ENCODE results near the gene THADA.

The THADA gene

DNA sequence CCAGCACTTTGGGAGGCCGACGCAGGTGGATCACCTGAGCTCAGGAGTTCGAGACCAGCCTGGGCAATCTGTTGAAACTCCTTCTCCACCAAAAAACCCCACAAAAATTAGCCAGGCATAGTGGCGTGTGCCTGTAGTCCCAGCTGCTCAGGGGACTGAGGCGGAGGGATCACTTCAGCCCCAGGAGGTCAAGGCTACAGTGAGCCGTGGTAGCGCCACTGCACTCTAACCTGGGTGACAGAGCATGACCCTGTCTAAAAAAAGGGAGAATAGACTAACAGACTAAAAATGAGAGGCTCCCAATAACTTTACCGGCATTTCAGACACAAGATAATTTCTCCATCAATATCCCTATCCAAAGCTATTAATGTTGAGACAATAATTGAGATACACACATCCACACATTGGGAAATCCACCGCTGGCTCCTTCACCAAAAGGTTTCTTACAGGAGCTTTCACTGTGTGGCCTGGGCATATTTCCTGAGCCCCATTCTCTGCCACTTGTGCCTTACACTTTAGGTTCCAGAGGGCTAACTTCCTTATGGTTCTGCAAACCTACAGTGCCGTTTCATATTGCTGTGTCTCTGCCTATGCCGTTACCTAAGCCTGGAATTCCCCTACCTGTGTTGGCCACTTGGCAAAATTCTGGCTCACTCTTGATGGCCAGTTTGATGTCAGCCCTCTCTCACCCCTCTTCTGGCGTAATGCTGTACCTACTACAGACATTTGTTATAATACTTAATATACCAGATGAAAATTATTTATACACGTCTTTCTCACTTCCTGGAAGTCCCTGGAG lies 253.7 kb downstream of the THADA start:
- DNase-seq, result no peak

GRCh38 chr2:43340945-43341356 lies 254.9 kb downstream of the THADA start:
- no peak for DNase-seq

DNA sequence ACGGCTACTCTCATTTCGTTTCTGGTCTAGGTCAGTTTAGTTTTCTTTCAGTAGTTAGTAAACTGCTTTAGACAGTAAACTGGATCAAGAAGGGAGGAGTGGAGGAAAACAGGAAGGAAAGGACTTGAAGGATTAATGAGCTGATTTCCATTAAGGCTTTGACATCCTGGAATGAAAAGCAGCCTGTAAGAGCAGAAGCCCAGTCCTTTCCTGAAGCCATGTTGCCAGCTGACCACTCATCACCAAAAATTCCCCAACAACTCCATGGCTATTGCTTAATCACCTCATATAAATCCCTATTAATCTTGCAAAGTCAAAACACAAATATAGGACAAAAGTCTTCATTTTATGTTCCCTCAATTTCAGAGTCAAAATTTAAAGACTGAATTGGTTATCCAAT lies 255.8 kb downstream of the THADA start:
- DNase-seq, result no peak

DNA sequence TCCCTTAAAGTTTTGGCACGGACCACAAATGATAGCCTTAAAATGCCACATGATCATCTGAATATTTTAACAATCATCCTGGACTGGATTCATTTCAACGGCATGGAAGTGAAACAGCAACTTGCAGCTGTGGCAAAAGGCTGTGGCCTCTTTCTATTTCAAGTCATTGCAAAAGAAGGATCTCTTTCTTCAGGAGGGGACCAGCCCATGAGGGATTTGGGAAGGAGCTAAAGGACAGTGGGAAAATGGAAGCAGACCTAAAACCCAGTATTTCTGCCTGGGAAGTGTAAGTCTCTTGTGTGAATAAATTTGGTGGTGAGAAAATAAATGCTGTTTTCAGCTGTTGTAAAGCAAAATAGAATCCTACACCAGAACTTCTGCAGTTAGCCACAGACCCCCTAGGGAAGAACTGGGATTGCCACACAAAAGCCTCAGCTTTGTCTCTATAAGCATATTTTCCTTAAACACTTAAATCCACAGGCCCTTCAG lies 262.1 kb downstream of the THADA start:
- no peak for DNase-seq

- no peak for DNase-seq
Observed at GRCh38 chr2:43333101-43333655, 262.7 kb downstream of the THADA start.

DNA sequence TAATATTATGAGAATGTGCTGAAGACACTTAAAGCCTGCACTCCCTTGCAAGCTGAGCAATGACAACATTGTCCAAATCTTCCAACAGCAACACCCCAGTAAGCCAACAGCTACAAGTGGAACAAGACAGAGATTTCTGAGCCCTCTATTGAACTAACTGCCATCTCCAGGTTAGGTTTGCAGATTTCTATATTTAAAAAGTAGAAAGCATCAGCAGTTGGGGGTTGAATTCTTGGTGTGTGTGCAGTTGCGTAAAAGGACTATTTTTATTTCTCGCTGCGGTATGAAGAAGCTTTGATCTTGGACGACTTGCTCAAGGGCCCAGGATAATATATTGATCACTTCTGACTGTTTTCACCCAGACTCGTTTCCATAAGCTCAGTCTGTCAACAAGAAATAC lies 263.2 kb downstream of the THADA start:
- no peak for DNase-seq

DNA sequence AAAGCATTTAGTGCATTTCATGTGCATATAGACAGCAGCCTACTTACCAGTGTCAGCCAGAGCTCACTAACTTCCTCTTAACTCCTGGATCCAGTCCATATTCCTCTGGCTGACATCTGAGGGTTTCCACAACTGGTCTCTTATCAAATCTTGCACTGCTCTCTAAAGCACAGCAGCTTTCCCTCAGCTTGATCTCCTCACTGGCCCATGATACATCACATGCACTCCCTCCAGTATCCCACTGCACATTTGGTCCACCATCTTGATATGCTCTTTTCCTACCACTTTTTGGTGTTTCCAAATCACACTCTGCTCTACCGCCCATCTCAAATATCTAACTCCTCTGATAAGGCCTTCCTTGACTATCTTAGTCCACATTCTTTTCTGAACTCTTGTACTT lies 264.4 kb downstream of the THADA start:
- peak; percentile 89 for DNase-seq

GRCh38 chr2:43329637-43330036 lies 266.2 kb downstream of the THADA start:
- DNase-seq, result no peak

DNA sequence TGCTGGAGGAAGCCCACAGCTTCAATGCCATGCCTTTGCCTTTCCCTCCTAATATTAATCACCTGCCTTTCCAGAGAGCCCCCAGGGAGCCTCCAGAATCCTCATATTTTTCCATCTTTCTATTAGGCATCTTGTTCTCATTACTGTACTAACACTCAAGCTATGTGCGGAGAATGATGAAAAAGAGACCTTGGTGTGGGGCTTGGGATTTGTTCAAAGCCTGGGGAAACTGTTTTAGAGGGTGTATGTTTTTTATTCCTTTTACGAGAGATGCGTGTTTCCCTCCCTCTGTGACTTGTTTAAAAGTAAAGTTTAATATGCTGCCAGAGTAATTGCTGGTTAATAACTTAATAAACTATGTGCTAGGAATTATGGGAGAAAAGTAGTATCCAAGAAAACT lies 267.0 kb downstream of the THADA start:
- DNase-seq, result no peak

GRCh38 chr2:43328133-43328532 lies 267.7 kb downstream of the THADA start:
- DNase-seq, result no peak

DNA sequence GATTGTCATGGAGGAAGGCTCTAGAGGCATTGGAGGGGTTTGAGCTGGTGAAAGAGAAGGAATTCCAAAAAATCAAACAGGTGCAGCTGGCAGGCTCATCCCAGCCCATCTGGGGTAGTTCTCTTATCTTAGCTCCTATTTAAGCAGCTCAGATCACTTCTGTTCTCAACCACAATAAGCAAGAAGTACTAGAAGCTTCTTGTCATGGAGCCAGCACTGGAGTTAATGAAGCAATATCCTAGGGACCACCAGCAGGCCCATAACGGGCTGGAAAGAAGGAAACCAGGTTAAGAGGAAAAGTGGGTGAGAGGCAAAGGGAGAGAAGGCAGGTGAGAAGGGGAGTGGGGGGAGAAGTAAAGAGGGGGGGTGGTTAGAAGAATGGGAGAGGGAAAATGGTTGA lies 268.7 kb downstream of the THADA start:
- DNase-seq, result no peak

DNA sequence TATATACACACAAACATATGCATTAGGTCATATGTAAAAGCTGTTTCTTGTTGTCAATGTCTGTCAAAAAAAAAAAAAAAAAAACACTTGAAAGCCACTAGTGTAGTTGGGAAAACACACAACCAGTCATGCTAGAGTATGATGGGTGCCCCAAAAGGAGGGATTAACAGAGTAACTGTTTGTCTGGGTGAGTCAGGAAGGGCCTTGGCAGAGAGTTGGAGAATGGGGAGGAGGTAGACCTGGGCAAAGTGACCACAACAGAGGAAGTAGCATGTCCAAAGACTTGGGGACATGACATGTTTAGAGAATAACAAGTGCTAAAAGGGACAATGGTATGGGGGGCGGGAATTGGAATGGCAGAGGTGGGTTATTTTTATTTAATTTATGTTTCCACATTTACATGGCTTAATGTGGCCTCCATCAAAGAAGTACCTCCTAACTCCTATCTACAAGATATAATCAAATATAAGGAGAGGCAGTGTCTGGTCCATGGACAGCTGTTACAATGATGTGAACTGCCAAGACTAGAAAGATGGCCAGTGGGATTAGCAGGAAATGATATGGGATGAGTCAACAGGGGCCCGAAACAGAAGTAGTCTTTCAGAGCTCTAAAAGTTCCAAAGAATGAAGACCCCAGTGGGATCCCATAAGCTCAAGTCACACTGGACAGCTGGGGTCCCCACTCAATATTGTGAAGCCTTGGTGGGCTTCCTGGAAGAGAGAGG lies 269.6 kb downstream of the THADA start:
- DNase-seq, result no peak

DNA sequence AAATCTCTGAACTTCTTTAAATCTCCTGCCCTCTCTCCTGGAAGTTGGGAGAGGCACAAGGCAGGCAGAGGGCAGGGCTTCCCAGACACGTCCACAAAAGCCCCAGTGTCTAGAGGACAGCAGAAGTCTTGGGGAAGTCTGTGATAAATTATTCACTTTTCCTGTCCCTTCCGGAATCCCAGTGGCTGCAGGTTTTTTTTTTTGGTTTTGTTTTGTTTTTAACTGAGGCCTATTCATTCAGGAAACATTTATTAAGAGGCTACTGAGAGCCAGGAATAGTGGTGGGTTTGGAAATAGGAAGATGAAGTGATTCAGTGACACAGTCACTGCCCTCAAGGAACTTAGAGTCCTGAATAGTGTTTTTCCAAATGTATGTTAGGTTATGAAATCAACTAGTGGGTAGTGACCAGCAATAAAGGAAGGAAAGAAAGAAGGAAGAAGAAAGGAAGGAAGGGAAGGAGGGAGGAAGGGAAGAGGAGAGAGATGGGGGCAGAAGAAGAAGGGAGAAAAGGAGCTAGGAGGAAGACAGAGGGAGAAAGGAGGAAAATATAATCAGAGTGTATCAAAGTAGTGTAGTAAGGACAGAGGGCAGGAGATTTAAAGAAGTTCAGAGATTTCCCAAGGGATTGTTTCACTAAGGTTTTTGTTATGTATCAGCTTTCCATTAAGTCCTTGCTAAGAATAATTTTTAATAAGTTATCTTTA lies 270.6 kb downstream of the THADA start:
- DNase-seq, result no peak

GRCh38 chr2:43324259-43325106 lies 271.4 kb downstream of the THADA start:
- DNase-seq, result no peak

- no peak for DNase-seq
Observed at GRCh38 chr2:43323857-43324256, 272.0 kb downstream of the THADA start.

DNA sequence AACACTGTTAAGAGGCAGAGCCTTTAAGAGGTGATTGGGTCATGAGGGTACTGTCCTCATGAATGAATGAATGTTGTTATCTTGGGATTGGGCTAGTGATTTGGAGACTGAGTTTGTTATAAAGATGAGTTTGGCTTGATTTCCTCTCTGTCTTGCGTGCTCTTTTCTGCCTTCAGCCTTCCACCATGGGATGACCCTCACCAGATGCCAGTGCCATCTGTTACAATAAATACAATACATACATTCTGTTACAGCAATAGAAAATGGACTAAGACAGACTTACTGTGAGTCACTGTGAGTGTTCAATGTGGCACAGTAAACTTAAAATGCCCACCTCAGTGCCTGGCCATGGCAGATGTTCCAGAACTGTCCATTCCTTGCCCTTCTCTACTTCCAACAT lies 274.4 kb downstream of the THADA start:
- no peak for DNase-seq

DNA sequence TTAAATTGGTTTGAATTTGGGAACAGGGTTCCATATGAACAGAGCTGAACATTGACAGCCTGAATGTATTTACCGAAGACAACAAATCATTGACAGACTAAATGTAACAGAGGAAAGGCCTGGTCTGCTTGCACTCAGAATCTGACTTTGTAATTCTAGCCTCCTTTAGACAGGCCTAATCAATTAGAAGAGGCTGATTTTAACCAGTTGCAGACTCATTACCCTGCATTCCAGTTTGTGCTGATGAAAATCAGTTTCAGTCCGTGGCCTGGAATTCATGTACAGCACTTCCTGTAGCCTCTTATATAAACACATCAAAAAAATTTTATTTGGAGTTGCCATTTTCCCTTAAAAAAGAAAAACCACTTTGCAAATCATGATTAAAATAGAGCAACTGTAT lies 276.3 kb downstream of the THADA start:
- no peak for DNase-seq

- DNase-seq, result no peak
Observed at GRCh38 chr2:43318791-43319190, 277.0 kb downstream of the THADA start.

DNA sequence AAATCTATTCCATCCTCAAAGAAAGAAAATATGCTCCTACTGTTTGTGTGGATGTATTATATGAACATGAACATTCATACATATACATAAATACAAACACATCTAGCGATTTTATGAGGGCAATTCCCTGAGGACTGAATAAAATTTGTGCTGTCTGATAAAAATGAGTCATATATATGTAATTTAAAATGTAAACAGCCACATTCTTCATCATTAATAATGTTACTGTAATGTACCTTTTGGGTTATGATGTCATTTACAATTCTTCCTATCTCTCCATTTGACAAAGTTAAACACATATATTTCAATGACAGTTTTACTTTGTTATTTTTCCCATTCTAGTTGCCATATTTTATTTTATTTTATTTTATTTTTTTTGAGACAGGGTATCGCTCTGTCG lies 278.2 kb downstream of the THADA start:
- DNase-seq, result no peak

DNA sequence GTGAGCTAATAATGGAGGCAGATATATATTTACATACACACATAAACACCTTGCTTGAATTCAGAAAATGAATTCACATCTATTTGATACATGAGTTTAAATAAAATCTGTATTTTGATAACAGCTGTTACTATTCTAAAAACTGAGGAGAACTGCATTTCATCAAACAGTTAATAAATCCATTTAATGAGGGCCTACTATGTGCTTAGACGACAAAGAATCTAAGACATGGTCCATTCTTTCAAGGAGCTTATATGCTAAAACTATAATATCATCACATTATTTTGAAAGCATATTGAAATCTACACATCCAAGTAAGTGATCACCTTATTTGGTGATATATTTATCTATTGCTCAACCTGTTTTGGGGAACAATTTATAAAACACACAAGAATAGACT lies 278.6 kb downstream of the THADA start:
- DNase-seq, result no peak

DNA sequence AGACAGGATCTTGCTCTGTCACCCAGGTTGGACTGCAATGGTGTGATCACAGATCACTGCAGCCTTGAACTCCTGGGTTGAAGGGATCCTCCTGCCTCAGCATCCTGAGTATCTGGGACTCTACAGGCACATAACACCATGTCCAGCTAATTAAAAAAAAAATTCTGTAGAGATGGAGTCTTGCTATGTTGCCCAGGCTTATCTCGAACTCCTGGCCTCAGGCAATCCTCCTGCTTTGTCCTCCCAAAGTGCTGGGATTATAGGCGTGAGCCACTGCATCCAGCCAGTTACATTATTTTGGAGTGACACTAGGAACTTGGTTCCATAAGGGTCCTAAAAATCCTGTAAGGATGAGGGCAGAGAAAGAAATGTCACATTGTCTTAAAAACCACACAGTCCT lies 280.4 kb downstream of the THADA start:
- no peak for DNase-seq

DNA sequence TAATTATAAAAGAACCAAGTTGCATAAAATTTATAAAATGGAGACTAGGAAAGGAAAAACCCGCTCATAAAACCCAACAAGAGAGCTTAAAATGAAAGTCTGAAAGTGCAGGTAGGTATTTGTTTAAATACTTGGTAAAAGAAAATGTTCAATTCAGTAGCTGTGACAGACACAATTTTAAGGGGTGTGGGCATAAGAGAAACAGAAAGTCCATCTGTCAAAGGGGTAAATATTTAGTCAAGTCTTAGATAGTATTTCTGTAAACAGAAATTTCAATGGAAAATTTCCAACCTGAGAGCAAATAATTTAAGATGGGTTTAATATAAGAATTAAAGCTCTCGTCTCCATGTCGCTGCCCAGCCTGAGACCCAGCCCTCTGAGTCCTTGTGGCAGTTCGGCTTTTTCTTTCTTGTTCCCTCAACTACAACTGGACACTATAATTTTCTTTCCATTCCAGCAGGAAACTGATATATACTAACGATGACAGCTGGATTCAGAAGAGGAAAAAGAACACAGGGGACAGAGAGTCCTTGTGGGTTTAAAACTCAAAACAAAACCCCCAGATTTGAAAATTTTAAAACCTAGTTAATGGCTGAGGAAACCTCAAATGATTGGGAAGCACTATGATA lies 281.4 kb downstream of the THADA start:
- no peak for DNase-seq

All from hematopoietic multipotent progenitor cell treated with erythropoietin and hydrocortisone succinate and interleukin-3 and kit ligand, for 8 days (in vitro differentiated cells).